Measurements from ENCODE around the gene FXYD5. TPM values are rescaled to one million over a fixed set of nuclear protein-coding genes. Genes with fewer than 3 reads are reported as not detected.
A peak's percentile ranks its signal among the peaks of the same experiment; 100 is the strongest.
"Not testable (repeated sequence)": the region's sequence is repeated elsewhere in the genome, so short reads cannot be mapped to it uniquely, and the experiment has no call there.

FXYD5 gene
- total RNA-seq, 1 experiment from 2014 or later = 181 TPM

- no peak overlapping the region for H2AFZ ChIP-seq
- no TSS peak for BruUV-seq (replicated peaks)
- H4K20me1 ChIP-seq (ENCODE audit: insufficient read depth) = no peaks in the 10 kb centered on the region
- CTCF ChIA-PET = no interaction called here
- peaks cover 4% of the 10 kb centered on the region; the same call in 1 of the 2 replicates for H3K9me3 ChIP-seq (ENCODE audit: insufficient read depth, low read depth)
- TF ChIP-seq CTCF (conservative IDR thresholded peaks at IDR 0.05) (no peak), EZH2 (IDR thresholded peaks at IDR 0.05; ENCODE audit: low read depth) (no peak)
- no peaks in the 10 kb centered on the region for H3K27me3 ChIP-seq (ENCODE audit: insufficient read depth, low read depth)
- POLR2A ChIA-PET (ENCODE audit: unreplicated experiment) = interaction anchor here (0.6 kb wide), 1 partner anchor 187 kb away, joined by 5 read pairs; no protein-coding TSS in a partner anchor
- no peak overlapping the region for H3K4me2 ChIP-seq
- no peak overlapping the region for H3K4me3 ChIP-seq
- H3K36me3 ChIP-seq (ENCODE audit: low read depth) = no peaks in the 10 kb centered on the region
- H3K79me2 ChIP-seq (ENCODE audit: low read depth) = no peaks in the 10 kb centered on the region
- H3K9me2 ChIP-seq (ENCODE audit: insufficient read depth) = no peaks in the 10 kb centered on the region
- intact Hi-C loops (cut with micrococcal nuclease; ENCODE audit: unreplicated experiment) = no loop called here
- H3F3A ChIP-seq (ENCODE audit: insufficient read depth, low read depth) = peaks cover 12% of the 10 kb centered on the region; the same call in 1 of the 2 replicates
- H3K4me1 ChIP-seq (replicated peaks; ENCODE audit: insufficient read depth) = no peaks in the 10 kb centered on the region
- H3K27ac ChIP-seq = no peak overlapping the region
- no peak for DNase-seq
Observed at GRCh38 chr19:35194012-35194984, 39.8 kb downstream of the FXYD5 start.

GRCh38 chr19:35195830-35196229 lies 41.3 kb downstream of the FXYD5 start:
- Histone ChIP-seq H3K36me3 (ENCODE audit: low read depth) (no peaks in the 10 kb centered on the region), H3K9me2 (ENCODE audit: insufficient read depth) (no peaks in the 10 kb centered on the region), H4K20me1 (ENCODE audit: insufficient read depth) (no peaks in the 10 kb centered on the region), H3K4me2 (no peak overlapping the region), H3K27me3 (ENCODE audit: insufficient read depth, low read depth) (no peaks in the 10 kb centered on the region), H3K4me1 (replicated peaks; ENCODE audit: insufficient read depth) (no peaks in the 10 kb centered on the region), H3K79me2 (ENCODE audit: low read depth) (no peaks in the 10 kb centered on the region), H3K9me3 (ENCODE audit: insufficient read depth, low read depth) (peaks cover 4% of the 10 kb centered on the region; the same call in 1 of the 2 replicates), H3K27ac (no peak overlapping the region), H3K4me3 (no peak overlapping the region), H3F3A (ENCODE audit: insufficient read depth, low read depth) (peaks cover 12% of the 10 kb centered on the region; the same call in 1 of the 2 replicates), H2AFZ (no peak overlapping the region)
- TF ChIP-seq CTCF (conservative IDR thresholded peaks at IDR 0.05) = no peak
- no peak for DNase-seq
- ChIA-PET POLR2A (ENCODE audit: unreplicated experiment) (no interaction called here), CTCF (no interaction called here)
- no TSS peak for BruUV-seq (replicated peaks)
- intact Hi-C loops (cut with micrococcal nuclease; ENCODE audit: unreplicated experiment) = no loop called here

- BruUV-seq (replicated peaks); CTCF ChIA-PET; H3K4me1 ChIP-seq (replicated peaks; ENCODE audit: insufficient read depth); H3K9me3 ChIP-seq (ENCODE audit: insufficient read depth, low read depth); H3K36me3 ChIP-seq (ENCODE audit: low read depth); H3K79me2 ChIP-seq (ENCODE audit: low read depth); H3K4me3 ChIP-seq; H3K27me3 ChIP-seq (ENCODE audit: insufficient read depth, low read depth); H3K27ac ChIP-seq; intact Hi-C loops (cut with micrococcal nuclease; ENCODE audit: unreplicated experiment); H3K4me2 ChIP-seq; POLR2A ChIA-PET (ENCODE audit: unreplicated experiment); H4K20me1 ChIP-seq (ENCODE audit: insufficient read depth); H2AFZ ChIP-seq; H3K9me2 ChIP-seq (ENCODE audit: insufficient read depth): not testable (repeated sequence)
- DNase-seq = peak in 1 of 2 experiments; percentile 37
- H3F3A ChIP-seq (ENCODE audit: insufficient read depth, low read depth) = peaks cover 12% of the 10 kb centered on the region; the same call in 1 of the 2 replicates
Observed at GRCh38 chr19:35196861-35197260, 42.3 kb downstream of the FXYD5 start.

All from PC-9 (cell line).